Right renal cortex interstitium (tissue), 3 donors: ENCODE results near the gene CCDC57. TPM values are rescaled to one million over a fixed set of nuclear protein-coding genes. Genes with fewer than 3 reads are reported as not detected.
"Not testable (repeated sequence)": the region's sequence is repeated elsewhere in the genome, so short reads cannot be mapped to it uniquely, and the experiment has no call there.

Experiments
- DNase-seq, 3 donors: peaks; one replicate each; pipeline ENCODE4 v3.0.0-alpha.2; 2013; ENCODE audit warnings: low read depth in 3 of 3, low spot score in 2 of 3
- polyA plus RNA-seq, 3 donors: library from polyadenylated mRNA; unstranded; fragments of 120-200 nt; gene quantifications; one replicate each; pipeline ENCODE4 v1.2.1, GENCODE V29; 2013; ENCODE audit not compliant: insufficient read length in 3 of 3

The CCDC57 gene
- polyA plus RNA-seq, 3 donors = 31.9 to 35.2 (median 35.0) TPM

DNA sequence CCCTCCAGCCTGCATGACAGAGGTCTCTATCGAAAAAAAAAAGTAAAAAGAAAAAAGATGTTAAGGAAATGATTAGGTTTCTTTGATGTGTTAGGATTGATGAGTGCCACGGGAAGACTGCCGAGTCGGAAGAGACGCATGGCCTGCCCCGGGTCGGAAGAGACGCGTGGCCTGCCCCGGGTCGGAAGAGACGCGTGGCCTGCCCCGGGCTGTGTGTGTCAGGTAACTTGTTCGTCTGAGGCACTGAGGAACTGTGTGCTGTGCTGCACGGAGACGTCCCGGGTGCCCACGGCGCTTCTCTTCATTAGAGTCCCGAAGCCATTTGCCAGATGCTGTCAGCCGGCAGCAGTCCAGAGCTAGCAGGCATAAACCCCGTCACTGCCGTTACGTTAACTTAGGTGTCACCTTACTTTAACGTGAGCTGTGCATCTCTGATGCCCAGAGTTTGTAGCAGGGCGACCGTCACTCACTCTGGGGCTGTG lies 74.1 kb downstream of the CCDC57 start:
- DNase-seq = no peak

DNA sequence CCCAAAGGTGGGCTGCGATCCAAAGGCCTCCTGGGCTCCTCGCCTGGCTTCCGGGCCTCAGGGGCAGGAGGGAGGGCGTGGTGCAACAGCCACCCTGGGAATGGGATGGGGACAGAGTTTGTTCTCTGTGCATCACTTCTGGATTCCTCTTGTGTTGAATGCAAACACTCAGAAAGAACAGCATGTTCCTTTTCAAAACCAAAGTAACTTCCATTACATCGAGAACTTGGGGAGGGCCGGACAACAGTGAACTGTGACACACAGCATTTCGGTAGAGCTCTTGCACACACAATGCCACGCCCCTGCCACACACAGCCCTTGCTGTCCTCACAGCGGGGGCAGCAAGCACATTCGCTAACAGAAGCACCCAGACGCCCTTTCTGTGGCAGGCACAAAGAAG lies 78.5 kb downstream of the CCDC57 start:
- no peak for DNase-seq

GRCh38 chr17:82133166-82133953 lies 79.3 kb downstream of the CCDC57 start:
- DNase-seq = not testable (repeated sequence)

DNA sequence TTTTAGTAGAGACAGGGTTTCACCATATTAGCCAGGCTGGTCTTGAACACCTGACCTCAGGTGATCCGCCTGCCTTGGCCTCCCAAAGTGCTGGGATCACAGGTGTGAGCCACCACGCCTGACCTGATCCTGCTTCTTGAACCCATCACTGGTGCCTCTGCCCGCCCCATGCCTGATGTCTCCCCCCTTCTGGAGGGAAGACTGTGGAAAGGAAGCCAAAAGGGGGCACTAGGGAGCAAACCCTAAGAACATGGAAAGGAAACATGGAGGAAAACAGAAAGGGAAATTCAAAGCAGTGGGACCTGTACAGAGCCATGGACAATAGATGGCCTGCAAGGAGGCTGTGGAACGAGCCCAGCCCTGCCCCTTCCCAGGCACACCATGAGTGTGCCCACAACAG lies 83.5 kb downstream of the CCDC57 start:
- DNase-seq = no peak

- no peak for DNase-seq
Measured at GRCh38 chr17:82128287-82128686, 84.4 kb downstream of the CCDC57 start.

- DNase-seq = no peak
Measured at GRCh38 chr17:82127704-82128103, 84.9 kb downstream of the CCDC57 start.

DNA sequence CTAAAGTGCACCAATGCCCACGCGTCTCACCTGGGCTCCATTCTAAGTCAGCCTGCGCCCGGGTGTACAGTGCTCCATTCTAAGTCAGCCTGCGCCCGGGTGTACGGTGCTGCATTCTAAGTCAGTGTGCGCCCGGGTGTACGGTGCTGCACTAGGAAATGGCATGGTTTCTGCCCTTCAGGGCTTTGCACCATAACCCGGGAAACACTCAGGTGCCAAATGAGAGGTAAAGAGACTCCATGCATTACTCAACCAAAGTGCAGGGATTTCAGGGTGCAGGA lies 85.4 kb downstream of the CCDC57 start:
- DNase-seq = no peak

- no peak for DNase-seq
Measured at GRCh38 chr17:82126556-82127314, 85.9 kb downstream of the CCDC57 start.

GRCh38 chr17:82124101-82124500 lies 88.5 kb downstream of the CCDC57 start:
- DNase-seq = no peak

- DNase-seq = no peak
Measured at GRCh38 chr17:82121660-82122629, 90.7 kb downstream of the CCDC57 start.

GRCh38 chr17:82121246-82121645 lies 91.4 kb downstream of the CCDC57 start:
- no peak for DNase-seq

DNA sequence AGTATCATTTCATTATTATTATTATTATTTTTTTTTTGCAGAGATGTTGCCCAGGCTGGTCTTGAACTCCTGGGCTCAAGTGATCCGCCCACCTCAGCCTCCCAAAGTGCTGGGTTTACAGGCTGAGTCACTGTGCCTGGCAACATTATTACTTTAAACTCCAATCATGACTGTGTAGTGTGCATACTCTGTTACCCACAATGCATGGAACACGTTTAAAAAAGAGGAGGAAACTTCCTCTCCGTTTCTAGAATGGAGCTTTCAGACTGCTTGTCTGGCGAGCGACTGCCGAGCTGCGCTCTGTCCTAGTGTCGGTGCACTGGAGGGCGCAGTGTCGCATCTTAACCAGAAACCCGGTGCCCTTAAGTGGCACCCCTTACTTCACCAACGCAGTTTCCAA lies 92.5 kb downstream of the CCDC57 start:
- DNase-seq = no peak

GRCh38 chr17:82118815-82119380 lies 93.7 kb downstream of the CCDC57 start:
- no peak for DNase-seq

GRCh38 chr17:82118168-82118814 lies 94.4 kb downstream of the CCDC57 start:
- DNase-seq = no peak

DNA sequence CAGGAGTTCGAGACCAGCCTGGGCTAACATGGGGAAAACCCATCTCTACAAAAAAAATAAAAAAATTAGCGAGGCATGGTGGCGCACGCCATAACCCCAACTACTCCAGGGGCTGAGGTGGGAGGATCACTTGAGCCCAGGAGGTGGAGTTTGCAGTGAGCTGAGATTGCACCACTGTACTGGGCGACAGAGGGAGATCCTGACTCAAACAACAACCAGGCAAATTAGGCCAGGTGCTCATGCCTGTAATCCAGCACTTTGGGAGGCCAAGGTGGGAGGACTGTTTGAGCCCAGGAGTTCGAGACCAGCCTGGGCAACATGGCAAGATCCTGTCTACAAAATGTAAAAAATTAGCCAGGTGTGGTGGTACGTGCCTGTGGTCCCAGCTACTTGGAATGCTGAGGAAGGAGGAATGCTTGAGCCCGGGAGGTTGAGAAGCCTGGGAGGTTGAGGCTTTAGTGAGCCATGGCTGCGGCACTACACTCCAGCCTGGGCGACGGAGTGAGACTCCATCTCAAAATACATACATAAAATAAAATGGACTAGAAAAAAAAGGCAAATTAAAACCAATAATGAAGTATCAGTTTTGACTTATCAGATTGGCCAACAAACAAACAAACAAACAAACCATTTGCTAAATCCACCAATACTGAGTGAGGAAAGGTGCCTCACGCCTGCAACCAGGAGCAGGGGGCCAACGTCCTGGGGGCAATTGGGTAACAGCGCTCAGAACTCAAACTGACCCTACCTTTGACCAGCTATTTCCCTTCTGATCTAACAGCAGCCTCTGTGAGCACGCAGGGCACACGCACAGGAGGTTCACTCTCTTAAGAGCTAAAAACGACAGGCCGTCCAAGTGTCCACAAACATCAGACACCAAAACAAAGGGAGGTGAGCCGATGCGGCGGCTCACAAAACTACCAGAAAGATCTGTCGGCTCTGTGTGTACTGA lies 95.2 kb downstream of the CCDC57 start:
- DNase-seq = no peak

- no peak for DNase-seq
Measured at GRCh38 chr17:82116246-82116645, 96.4 kb downstream of the CCDC57 start.

- DNase-seq = no peak
Measured at GRCh38 chr17:82114872-82115271, 97.8 kb downstream of the CCDC57 start.

DNA sequence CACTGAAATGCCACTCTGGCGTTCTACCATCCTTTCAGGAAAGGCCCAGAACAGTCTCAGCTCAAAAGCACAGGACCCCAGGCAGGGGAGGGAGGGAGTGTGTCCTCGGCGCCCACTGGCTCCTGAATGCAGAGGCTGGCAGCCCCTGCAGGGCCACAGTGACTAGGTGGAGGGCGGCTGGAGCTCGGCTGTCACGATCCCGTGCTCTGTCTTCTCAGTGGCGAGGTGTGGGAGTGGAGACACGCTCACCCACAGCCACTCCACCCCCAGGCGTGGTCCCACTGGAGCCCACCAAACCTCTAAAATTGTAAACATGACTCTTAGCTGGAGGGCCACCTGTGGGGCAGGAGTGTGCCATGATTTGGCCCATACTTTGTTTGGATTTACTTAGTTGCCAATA lies 98.2 kb downstream of the CCDC57 start:
- DNase-seq = no peak

GRCh38 chr17:82113941-82114340 lies 98.7 kb downstream of the CCDC57 start:
- no peak for DNase-seq
